Lower leg skin (tissue), 3 donors: ENCODE results near the gene OSTN.

ENCODE experiments used
- POLR2A ChIP-seq, 2 donors: fragments of 450-650 bp; IDR thresholded peaks; one replicate each; pipeline ENCODE4 v1.6.1; 2016 to 2017; ENCODE audit warnings: antibody characterized with exemption in 2 of 2, mild to moderate bottlenecking in 1 of 2, moderate library complexity in 1 of 2
- TF ChIP-seq, protein P1 (sequence below), 3 donors: fragments of 450-650 bp; IDR thresholded peaks; one replicate each; pipeline ENCODE4 v1.5.1; 2016; ENCODE audit warnings: antibody characterized with exemption in 3 of 3, mild to moderate bottlenecking in 3 of 3, moderate library complexity in 2 of 3

GRCh38 chr3:191259486-191259885 lies 60.4 kb downstream of the OSTN start:
- TF ChIP-seq, protein P1, sequence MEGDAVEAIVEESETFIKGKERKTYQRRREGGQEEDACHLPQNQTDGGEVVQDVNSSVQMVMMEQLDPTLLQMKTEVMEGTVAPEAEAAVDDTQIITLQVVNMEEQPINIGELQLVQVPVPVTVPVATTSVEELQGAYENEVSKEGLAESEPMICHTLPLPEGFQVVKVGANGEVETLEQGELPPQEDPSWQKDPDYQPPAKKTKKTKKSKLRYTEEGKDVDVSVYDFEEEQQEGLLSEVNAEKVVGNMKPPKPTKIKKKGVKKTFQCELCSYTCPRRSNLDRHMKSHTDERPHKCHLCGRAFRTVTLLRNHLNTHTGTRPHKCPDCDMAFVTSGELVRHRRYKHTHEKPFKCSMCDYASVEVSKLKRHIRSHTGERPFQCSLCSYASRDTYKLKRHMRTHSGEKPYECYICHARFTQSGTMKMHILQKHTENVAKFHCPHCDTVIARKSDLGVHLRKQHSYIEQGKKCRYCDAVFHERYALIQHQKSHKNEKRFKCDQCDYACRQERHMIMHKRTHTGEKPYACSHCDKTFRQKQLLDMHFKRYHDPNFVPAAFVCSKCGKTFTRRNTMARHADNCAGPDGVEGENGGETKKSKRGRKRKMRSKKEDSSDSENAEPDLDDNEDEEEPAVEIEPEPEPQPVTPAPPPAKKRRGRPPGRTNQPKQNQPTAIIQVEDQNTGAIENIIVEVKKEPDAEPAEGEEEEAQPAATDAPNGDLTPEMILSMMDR (IDR thresholded peaks at IDR 0.05) = no peak
- TF ChIP-seq POLR2A (IDR thresholded peaks at IDR 0.05) = no peak
